H9 (cell line): Measurements from ENCODE around the gene OGFOD3. TPM values are rescaled to one million over a fixed set of nuclear protein-coding genes. Genes with fewer than 3 reads are reported as not detected.

Experiments used
- DNase-seq: peaks from one replicate; pipeline ENCODE4 v3.0.0-alpha.2; 2017
- H2AFZ ChIP-seq: one replicate; pipeline ENCODE4 v1.6.1; 2013; ENCODE audit warnings: mild to moderate bottlenecking, low read length, control low read depth, moderate library complexity
- H2AK5ac ChIP-seq: 2 replicates; pipeline ENCODE4 v1.6.1; 2013; ENCODE audit warnings: low read length, control low read depth, mixed read lengths; ENCODE audit not compliant: insufficient read length
- H2BK120ac ChIP-seq: one replicate; pipeline ENCODE4 v1.6.1; 2013; ENCODE audit warnings: low read depth, mild to moderate bottlenecking, low read length, control low read depth, inconsistent platforms; ENCODE audit not compliant: poor library complexity, severe bottlenecking
- H2BK12ac ChIP-seq: 2 replicates; pipeline ENCODE4 v1.6.1; 2013; ENCODE audit warnings: low read length, control low read depth, mixed read lengths, low read depth; ENCODE audit not compliant: insufficient read length
- H2BK15ac ChIP-seq: 2 replicates; pipeline ENCODE4 v1.6.1; 2013; ENCODE audit warnings: low read depth, low read length, control low read depth
- H2BK20ac ChIP-seq: one replicate; pipeline ENCODE4 v1.6.1; 2013; ENCODE audit warnings: low read depth, mild to moderate bottlenecking, low read length, control low read depth, inconsistent platforms; ENCODE audit not compliant: poor library complexity, severe bottlenecking
- H2BK5ac ChIP-seq: 2 replicates; pipeline ENCODE4 v1.6.1; 2013; ENCODE audit warnings: low read length, control low read depth, mixed read lengths; ENCODE audit not compliant: insufficient read length
- H3K14ac ChIP-seq: 2 replicates; pipeline ENCODE4 v1.6.1; 2013; ENCODE audit warnings: low read length, control low read depth; ENCODE audit not compliant: insufficient read depth
- H3K18ac ChIP-seq: 2 replicates; pipeline ENCODE4 v1.6.1; 2013; ENCODE audit warnings: low read depth, mild to moderate bottlenecking, mixed read lengths, low read length, control low read depth; ENCODE audit not compliant: insufficient read length
- H3K23ac ChIP-seq: 2 replicates; pipeline ENCODE4 v1.6.1; 2013; ENCODE audit warnings: low read length, control low read depth, mixed read lengths, low read depth; ENCODE audit not compliant: insufficient read length
- H3K23me2 ChIP-seq: 2 replicates; pipeline ENCODE4 v1.6.1; 2013; ENCODE audit warnings: low read depth, mild to moderate bottlenecking, mixed read lengths, low read length, control low read depth; ENCODE audit not compliant: insufficient read length, poor library complexity, severe bottlenecking
- H3K27ac ChIP-seq: 2 replicates; pipeline ENCODE4 v1.5.1; 2013; ENCODE audit warnings: low read length, control low read depth, mixed read lengths, low read depth; ENCODE audit not compliant: insufficient read length
- H3K27me3 ChIP-seq: 2 replicates; pipeline ENCODE4 v1.6.1; 2013; ENCODE audit warnings: low read length, control low read depth, inconsistent platforms; ENCODE audit not compliant: insufficient read depth
- H3K4ac ChIP-seq: 2 replicates; pipeline ENCODE4 v1.6.1; 2013; ENCODE audit warnings: low read depth, mild to moderate bottlenecking, control low read depth, inconsistent platforms, low read length, moderate library complexity
- H3K4me1 ChIP-seq: 2 replicates; pipeline ENCODE4 v1.6.1; 2013; ENCODE audit warnings: low read length, control low read depth, inconsistent platforms; ENCODE audit not compliant: insufficient read depth
- H3K4me2 ChIP-seq: 2 replicates; pipeline ENCODE4 v1.6.1; 2013; ENCODE audit warnings: low read length, control low read depth, mixed read lengths; ENCODE audit not compliant: insufficient read length, insufficient read depth
- H3K56ac ChIP-seq: 2 replicates; pipeline ENCODE4 v1.6.1; 2013; ENCODE audit warnings: low read depth, mild to moderate bottlenecking, mixed read lengths, low read length, control low read depth; ENCODE audit not compliant: insufficient read length
- H3K79me1 ChIP-seq: 2 replicates; pipeline ENCODE4 v1.6.1; 2013; ENCODE audit warnings: low read depth, mild to moderate bottlenecking, moderate library complexity, low read length, control low read depth, inconsistent platforms; ENCODE audit not compliant: insufficient read depth, poor library complexity, severe bottlenecking
- H3K79me2 ChIP-seq: 2 replicates; pipeline ENCODE4 v1.6.1; 2013; ENCODE audit warnings: low read length, control low read depth, inconsistent platforms; ENCODE audit not compliant: insufficient read depth
- H3K9ac ChIP-seq: 2 replicates; pipeline ENCODE4 v1.6.1; 2013; ENCODE audit warnings: low read length, control low read depth, mixed read lengths; ENCODE audit not compliant: insufficient read length; ENCODE audit errors: extremely low read depth
- H3K9me3 ChIP-seq: one replicate; pipeline ENCODE4 v1.6.1; 2013; ENCODE audit warnings: low read depth, low read length, inconsistent platforms; ENCODE audit not compliant: control insufficient read depth
- H3T11ph ChIP-seq: one replicate; pipeline ENCODE4 v1.6.1; 2013; ENCODE audit warnings: mild to moderate bottlenecking, low read length, control low read depth, inconsistent platforms
- H4K20me1 ChIP-seq: one replicate; pipeline ENCODE4 v1.6.1; 2013; ENCODE audit not compliant: control insufficient read depth, insufficient read length, insufficient read depth
- H4K5ac ChIP-seq: 2 replicates; pipeline ENCODE4 v1.6.1; 2013; ENCODE audit warnings: low read depth, mild to moderate bottlenecking, mixed read lengths, low read length, control low read depth; ENCODE audit not compliant: insufficient read length
- H4K8ac ChIP-seq: replicated peaks from 2 replicates; pipeline ENCODE4 v1.6.1; 2013; ENCODE audit warnings: low read length, control low read depth, mixed read lengths, low read depth; ENCODE audit not compliant: insufficient read length
- H4K91ac ChIP-seq: 2 replicates; pipeline ENCODE4 v1.6.1; 2013; ENCODE audit warnings: low read depth, mild to moderate bottlenecking, moderate library complexity, mixed read lengths, low read length, control low read depth; ENCODE audit not compliant: insufficient read length
- H3K27ac Mint-ChIP-seq, 3 experiments: 2 replicates in 2 of 3; 3 replicates in 1 of 3; pipeline ENCODE4 v1.8.0; 2020 to 2021; ENCODE audit warnings: mixed read lengths in 3 of 3, mild to moderate bottlenecking in 1 of 3, moderate library complexity in 1 of 3
- H3K27me3 Mint-ChIP-seq: 2 replicates; pipeline ENCODE4 v1.8.0; 2021; ENCODE audit warnings: low read depth, mild to moderate bottlenecking, moderate library complexity, mixed read lengths
- H3K36me3 Mint-ChIP-seq, 3 experiments: 2 replicates in 2 of 3; 3 replicates in 1 of 3; pipeline ENCODE4 v1.8.0; 2020 to 2021; ENCODE audit warnings: low read depth in 3 of 3, mixed read lengths in 3 of 3; ENCODE audit not compliant: insufficient read depth in 1 of 3
- H3K4me1 Mint-ChIP-seq, 2 experiments: 2 replicates each; pipeline ENCODE4 v1.8.0; 2020; ENCODE audit warnings: mixed read lengths in 2 of 2
- H3K4me3 Mint-ChIP-seq, 2 experiments: 2 replicates in 1 of 2; 3 replicates in 1 of 2; pipeline ENCODE4 v1.8.0; 2020 to 2021; ENCODE audit warnings: mild to moderate bottlenecking in 2 of 2, mixed read lengths in 2 of 2, moderate library complexity in 1 of 2
- H3K9me3 Mint-ChIP-seq, 2 experiments: 2 replicates in 1 of 2; 3 replicates in 1 of 2; pipeline ENCODE4 v1.8.0; 2020; ENCODE audit warnings: mild to moderate bottlenecking in 2 of 2, mixed read lengths in 2 of 2, moderate library complexity in 1 of 2
- CTCF ChIP-seq: fragments of 200-600 bp; sonication (generic); conservative IDR thresholded peaks from 3 replicates; pipeline ENCODE4 v1.8.0; 2021; ENCODE audit warnings: antibody characterized with exemption, mild to moderate bottlenecking
- WGBS: extraction: QIAGEN DNeasy Blood & Tissue Kit; methylation state at CpG from one replicate; pipeline ENCODE4 v1.1.7; 2013; ENCODE audit warnings: missing lambda C conversion rate, low lambda C conversion rate, mixed read lengths; ENCODE audit not compliant: insufficient read length; ENCODE audit errors: extremely low coverage; 5-methylcytosine and 5-hydroxymethylcytosine counted together
- total RNA-seq: library from RNA; stranded (reverse); gene quantifications from 2 replicates; pipeline ENCODE4 v1.2.1, GENCODE V29; 2021

Gene OGFOD3
- total RNA-seq, 1 experiment from 2014 or later, result 27.8 TPM

- Mint-ChIP-seq H3K9me3 (no peaks in the 10 kb centered on the region), H3K36me3 (no peaks in the 10 kb centered on the region), H3K4me3 (no peak overlapping the region; a peak in 1 of 5 replicates), H3K4me1 (peaks cover 2 to 20% of the 10 kb centered on the region in 2 experiments), H3K27me3 (peaks cover 6% of the 10 kb centered on the region), H3K27ac (no peak overlapping the region; a peak in 1 of 7 replicates)
- no peak overlapping the region for H3K18ac ChIP-seq
- H2BK120ac ChIP-seq, result no peak overlapping the region
- H3K27me3 ChIP-seq, result no peaks in the 10 kb centered on the region
- H3K56ac ChIP-seq, result no peak overlapping the region
- no peak overlapping the region for H3K14ac ChIP-seq
- no peak overlapping the region for H2BK5ac ChIP-seq
- no peaks in the 10 kb centered on the region for H3K23me2 ChIP-seq
- H2AK5ac ChIP-seq, result no peak overlapping the region
- no CpG with 5 or more reads among the region's 7 CpGs for WGBS
- no peak overlapping the region for H4K91ac ChIP-seq
- H4K8ac ChIP-seq, result no peak overlapping the region
- no peak overlapping the region for H3K4me2 ChIP-seq
- DNase-seq, result no peak
- H4K20me1 ChIP-seq, result no peaks in the 10 kb centered on the region
- no peak overlapping the region for H3T11ph ChIP-seq
- TF ChIP-seq CTCF, result no peak
- no peak overlapping the region for H3K4ac ChIP-seq
- H2BK15ac ChIP-seq, result no peak overlapping the region
- no peak overlapping the region for H3K23ac ChIP-seq
- H3K79me2 ChIP-seq, result no peaks in the 10 kb centered on the region
- H3K9me3 ChIP-seq, result no peaks in the 10 kb centered on the region
- H2BK12ac ChIP-seq, result no peak overlapping the region
- H3K9ac ChIP-seq, result no peak overlapping the region
- H3K4me1 ChIP-seq, result peaks cover 2% of the 10 kb centered on the region; the same call in 1 of the 2 replicates
- H3K79me1 ChIP-seq, result no peaks in the 10 kb centered on the region
- H2AFZ ChIP-seq, result no peak overlapping the region
- H4K5ac ChIP-seq, result no peak overlapping the region
- no peak overlapping the region for H2BK20ac ChIP-seq
- no peak overlapping the region for H3K27ac ChIP-seq
These were observed 63.5 kb downstream of the OGFOD3 start for GRCh38 chr17:82354804-82355308.
